Measurements from ENCODE around the gene FAM43A. TPM values are rescaled to one million over a fixed set of nuclear protein-coding genes. Genes with fewer than 3 reads are reported as not detected.

FAM43A gene
- total and polyA plus RNA-seq, 10 of the 15 experiments (the other 5 are each of a cell fraction or from before 2014, with no cell fraction given), result 0.27 to 5.0 (median 1.1) TPM

DNA sequence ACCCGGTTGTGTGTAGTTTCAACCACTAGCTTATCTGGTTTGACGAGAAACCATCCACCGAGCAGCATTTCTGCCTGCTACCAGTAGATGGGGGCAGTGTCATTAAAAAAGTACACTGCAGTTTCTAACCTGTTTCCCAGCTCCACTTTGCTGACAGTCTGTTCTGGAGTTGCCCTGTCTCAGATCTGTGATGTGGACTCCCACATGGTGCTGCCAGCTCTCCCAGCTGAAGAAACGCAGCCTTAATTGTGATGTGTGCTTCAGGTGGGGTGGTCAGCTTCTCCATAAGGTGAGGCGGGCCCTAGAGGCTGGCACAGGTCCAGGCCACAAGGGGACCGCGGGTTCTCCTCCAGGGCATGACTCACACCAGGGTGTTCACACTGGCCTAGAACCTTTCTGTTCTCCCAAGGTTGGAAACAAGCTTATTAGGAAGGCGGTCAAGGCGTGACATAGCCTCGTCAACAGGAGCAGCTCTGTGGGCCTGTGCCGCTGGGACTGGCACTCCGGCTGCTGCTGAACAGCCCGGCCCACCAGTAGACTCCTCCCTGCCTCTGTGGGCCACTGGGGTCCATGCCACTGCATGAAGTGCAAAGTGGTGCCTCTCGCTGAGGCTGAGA, 2.9 kb upstream of the FAM43A start (continued):
- TF ChIP-seq RELA (IDR thresholded peaks at IDR 0.05; ENCODE audit: borderline replicate concordance, partially characterized antibody), result no peak
- no peak for TF ChIP-seq PRDM15 (CRISPR knock-in tag; IDR thresholded peaks at IDR 0.05)
- TF ChIP-seq, protein P1, sequence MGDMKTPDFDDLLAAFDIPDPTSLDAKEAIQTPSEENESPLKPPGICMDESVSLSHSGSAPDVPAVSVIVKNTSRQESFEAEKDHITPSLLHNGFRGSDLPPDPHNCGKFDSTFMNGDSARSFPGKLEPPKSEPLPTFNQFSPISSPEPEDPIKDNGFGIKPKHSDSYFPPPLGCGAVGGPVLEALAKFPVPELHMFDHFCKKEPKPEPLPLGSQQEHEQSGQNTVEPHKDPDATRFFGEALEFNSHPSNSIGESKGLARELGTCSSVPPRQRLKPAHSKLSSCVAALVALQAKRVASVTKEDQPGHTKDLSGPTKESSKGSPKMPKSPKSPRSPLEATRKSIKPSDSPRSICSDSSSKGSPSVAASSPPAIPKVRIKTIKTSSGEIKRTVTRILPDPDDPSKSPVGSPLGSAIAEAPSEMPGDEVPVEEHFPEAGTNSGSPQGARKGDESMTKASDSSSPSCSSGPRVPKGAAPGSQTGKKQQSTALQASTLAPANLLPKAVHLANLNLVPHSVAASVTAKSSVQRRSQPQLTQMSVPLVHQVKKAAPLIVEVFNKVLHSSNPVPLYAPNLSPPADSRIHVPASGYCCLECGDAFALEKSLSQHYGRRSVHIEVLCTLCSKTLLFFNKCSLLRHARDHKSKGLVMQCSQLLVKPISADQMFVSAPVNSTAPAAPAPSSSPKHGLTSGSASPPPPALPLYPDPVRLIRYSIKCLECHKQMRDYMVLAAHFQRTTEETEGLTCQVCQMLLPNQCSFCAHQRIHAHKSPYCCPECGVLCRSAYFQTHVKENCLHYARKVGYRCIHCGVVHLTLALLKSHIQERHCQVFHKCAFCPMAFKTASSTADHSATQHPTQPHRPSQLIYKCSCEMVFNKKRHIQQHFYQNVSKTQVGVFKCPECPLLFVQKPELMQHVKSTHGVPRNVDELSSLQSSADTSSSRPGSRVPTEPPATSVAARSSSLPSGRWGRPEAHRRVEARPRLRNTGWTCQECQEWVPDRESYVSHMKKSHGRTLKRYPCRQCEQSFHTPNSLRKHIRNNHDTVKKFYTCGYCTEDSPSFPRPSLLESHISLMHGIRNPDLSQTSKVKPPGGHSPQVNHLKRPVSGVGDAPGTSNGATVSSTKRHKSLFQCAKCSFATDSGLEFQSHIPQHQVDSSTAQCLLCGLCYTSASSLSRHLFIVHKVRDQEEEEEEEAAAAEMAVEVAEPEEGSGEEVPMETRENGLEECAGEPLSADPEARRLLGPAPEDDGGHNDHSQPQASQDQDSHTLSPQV (IDR thresholded peaks at IDR 0.05), result no peak
- no peak for TF ChIP-seq ZNF24 (IDR thresholded peaks at IDR 0.05)
- TF ChIP-seq STAT1 (conservative IDR thresholded peaks at IDR 0.05), result no peak
- TF ChIP-seq KAT2A (conservative IDR thresholded peaks at IDR 0.05; ENCODE audit: control insufficient read depth, low read depth, low read length), result no peak

Measured in GM12878 (cell line).